NCI-H2107 treated with DMSO at 0.1 percent for 48 hours (cell line): Measurements from ENCODE around the gene LRTM2.
A peak's percentile ranks its signal among the peaks of the same experiment; 100 is the strongest.

ENCODE experiments used
- DNase-seq: peaks from one replicate; lab custom pipeline; 2025; ENCODE audit not compliant: unreplicated experiment; lab: John Stamatoyannopoulos, UW

The LRTM2 gene

DNA sequence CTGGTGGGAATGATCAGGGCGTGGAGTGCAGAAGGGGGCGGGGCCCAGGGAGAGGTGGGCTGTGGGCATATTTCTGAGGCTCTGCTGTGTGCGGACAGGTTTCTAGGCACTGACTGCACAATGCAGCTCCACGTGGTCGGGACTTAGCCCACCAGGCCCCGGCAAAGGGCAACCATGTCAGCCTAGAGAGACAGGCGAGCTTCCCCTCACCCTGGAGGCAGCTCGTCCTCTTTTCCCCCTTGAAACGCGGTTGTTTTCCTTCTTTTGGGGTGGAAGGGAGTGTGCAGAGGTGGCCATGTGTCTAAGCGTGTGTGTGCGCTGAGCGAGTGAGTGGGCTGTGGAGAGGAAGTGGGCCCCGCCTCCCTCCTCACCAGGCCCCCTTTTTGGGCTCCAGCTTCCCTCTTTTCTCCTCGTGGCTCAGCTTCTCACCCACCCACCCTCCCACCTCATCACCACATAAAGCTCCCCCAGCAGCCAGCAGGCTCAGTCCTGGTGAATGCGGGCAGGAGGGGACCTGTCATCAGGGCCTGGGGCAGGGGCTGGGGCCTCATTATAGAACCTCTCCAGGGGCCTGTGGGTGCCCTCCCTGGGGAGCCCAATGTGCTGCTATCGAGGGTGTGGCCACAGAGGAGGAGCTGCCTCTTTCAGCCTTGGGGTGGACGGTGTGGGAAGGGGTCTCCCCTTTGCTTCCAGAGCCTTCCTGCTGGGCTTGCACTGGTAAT is 22.0 kb downstream of the LRTM2 start:
- DNase-seq = no peak

DNA sequence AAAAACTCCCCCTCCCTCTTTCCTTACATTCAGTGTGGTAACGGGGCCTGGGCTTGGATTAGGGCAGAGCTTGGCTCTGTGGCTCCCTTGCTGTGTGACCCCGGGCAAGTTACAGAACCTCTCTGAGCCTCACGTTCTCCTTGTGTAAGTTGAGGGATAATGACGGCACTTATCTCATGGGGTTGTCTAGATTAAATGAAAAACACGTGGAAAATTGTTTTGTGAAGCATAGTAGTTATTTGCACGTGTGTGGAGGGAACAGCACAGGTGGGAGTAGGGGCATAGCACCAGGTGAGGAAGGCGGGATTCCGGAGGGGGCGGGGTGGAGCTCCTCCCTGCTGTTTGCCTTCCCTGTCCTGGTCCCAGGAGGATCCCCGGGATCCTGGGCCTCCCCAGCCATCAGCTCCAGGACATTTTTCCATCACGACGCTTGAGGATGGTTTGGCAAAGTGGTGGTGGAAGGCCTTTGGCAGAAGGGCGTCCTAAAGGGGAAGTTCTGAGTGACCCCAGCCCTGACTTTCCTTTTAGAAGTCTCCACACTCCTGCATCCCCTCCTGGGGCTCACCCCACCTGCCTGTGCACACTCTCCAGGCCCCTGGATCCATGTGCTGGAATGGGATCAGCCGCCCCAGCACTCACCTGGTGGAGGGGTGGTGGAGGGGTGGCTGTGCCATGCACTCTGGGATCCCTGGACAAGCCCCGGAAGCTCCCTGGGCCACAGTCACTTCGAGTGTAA is 22.7 kb downstream of the LRTM2 start:
- no peak for DNase-seq

DNA sequence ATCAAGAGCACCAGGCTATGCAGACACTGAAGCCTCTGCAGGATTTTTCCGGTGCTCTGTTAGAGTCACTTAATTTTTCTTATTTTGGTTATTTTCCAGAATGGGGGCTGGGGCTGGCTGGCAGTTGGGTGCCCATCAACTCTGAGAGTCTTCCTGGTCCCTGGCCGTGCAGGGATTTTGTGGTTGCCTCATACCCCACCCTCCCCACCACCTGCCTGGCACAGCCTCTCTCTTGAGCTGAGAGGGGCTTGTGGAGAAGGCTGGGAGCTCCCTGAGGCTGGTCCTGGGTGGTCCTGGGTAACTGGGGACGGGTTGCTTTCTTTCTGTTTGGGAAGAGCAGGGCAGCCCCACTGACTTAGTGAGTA is 23.3 kb downstream of the LRTM2 start:
- no peak for DNase-seq

DNA sequence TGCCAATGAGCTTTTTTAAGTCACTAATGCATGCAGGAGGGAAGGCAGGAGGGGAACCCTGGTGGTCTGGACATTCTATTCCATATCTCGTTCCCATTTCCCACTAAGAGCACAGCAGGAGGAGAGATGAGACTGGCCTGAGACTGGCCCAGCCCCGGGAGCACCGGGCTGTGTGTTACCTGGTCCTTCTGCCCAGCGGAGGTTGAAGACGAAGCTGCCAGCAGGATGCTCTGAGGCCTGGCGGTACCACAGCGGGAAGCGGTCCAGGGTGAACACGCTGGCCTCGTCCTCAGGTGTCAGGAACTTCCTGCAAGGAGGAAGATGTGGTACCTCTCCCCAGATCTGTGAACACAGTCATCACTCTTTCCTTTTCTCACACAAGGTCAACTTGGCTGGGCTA is 23.9 kb downstream of the LRTM2 start:
- no peak for DNase-seq

GRCh38 chr12:1844661-1845409 is 24.5 kb downstream of the LRTM2 start:
- DNase-seq = no peak

DNA sequence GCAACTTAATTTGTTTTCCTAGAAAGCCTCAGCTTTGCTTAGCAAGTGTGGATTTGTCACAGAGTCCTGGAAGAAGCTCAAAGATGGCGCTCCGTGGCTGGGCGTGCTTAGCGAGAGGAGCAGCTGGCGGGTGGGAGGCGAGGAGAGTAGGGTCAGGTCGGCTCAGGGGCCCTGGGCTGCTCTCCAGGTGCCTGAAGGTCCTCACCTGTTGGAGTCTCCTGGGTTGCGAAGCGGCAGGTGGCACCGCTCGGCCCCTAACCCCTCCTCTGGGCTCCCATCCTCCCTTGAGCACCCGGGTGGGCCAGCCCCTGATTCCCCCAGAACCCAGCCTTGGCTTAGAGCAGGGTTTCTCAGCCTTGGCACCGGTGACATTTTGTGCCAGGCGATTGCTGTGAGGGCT is 25.1 kb downstream of the LRTM2 start:
- DNase-seq = no peak

DNA sequence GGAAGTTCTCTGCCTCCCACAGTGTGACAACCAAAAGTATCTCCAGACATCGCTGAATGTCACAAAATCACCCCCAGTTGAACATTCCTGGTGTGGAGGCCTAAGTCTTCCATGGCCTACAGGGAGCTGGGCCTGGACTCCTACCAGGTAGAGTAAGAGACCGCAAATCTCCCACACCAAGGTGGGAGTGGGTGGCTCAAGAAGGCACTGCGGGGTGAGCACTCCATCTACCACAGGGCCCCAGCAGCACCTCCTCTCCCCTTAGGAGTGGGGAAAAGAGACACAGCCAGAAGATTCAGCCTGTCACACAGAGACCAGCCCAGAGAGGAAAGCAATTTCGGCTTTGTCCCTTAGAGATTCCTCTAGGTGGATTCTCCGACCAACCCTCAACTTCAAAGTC is 25.5 kb downstream of the LRTM2 start:
- no peak for DNase-seq

DNA sequence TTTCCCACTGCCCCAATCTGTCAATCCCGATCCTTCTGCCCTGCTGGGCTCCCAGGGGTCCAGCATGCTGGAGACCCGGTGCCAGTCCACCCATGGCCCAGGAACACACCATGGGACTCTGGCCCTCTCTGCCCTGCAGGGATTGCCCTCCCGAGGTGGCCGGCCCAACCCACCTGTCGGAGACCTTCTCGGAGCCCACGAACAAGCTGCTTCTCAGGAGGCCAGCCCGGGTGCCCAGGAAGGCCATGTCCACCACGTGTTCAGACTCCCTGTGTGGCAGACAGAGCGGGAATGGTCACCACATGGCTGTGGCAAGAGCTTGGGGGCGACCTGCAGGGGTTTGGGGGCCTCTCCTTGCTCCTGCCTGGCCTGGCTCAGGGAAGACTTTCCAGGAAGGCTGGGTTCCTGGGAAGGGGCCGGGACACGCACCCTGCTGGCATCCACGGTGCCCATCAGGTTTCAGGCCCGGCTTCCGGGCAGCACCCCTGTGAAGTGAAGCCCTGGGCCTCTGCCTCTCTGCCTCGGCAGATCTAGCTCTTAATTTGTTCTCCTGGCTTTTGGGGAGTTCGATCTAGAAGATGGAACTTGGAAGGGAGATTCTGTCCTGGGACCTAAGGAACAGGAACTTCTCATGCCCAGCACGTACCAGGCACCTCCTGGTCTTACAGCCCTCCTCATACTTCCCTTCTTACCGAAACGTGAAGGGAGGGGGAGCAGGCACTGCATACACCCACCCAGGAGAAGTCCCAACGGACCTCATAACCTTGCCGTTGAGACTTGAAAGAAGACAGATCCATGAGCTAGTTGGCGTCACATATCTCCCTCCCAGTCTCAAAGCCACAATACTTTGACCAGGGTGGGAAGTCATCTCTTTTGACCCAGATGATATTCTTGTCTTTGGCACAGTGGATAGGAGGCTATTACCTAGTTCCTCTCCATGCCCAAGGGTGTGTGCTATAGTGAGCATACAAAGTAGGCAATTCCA is 26.3 kb downstream of the LRTM2 start:
- DNase-seq = no peak

DNA sequence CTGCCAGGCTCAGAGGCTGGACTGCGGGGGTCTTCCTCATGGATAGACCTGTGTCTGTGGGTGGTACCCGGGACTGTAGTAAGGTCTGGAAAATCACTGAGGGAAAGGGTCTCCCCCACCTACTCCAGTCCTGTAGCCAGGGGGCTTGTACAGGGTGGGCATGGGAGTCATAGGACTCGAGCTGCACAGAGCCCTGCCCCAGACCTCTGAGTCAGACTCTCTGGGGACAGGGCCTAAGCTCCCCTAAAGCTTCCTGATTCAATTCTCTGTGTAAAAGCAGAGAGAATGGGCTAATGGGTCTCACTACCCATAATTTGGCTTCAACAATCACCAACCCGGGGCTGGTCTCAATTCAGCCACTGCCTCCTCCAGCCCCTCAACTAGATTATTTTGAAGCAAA is 27.0 kb downstream of the LRTM2 start:
- DNase-seq = no peak

GRCh38 chr12:1848146-1848545 is 27.8 kb downstream of the LRTM2 start:
- DNase-seq = peak; percentile 17

- DNase-seq = no peak
Observed at GRCh38 chr12:1848745-1849144, 28.4 kb downstream of the LRTM2 start.

DNA sequence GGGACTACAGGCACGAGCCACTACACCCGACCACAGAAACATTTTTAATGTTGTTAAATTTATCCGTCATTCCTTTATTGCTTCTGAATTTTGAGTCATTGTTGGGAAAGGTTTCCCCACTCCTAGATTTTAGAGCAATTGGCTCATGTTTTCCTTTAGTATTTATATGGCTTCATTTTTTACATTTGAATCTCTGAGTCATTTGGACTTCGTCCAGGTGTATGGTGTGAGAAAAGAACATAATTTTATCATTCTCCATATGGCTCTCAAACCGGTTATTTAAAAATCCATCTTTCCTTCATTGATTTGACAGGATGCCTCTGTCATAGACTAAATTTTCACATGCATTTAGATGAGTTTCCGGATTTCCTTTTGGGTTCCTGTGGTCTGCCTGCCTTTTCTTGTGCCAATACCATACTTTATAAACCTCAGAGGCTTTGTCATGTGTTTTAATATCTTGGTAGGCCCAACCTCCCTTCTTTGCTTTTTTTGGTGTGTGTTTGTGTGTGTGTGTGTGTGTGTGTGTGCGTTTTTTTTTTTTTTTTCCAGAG is 30.9 kb downstream of the LRTM2 start:
- DNase-seq = no peak

DNA sequence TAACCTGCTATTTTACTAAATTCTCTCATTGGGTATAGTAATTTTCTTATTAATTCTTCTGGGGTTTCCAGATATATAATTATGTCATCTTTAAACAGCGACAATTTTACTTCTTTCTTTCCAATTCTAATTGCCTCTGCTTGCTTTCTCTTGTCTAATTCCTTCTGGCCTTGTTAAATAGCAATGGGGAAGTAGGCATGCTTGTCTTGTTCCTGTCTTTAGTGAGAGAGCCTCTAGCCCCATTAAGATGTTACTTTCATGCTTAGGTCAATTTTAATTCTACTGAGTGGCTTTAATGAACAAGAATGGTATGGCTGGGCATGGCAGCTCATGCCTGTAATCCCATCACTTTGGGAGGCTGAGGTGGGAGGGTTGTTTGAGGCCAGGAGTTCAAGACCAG is 31.7 kb downstream of the LRTM2 start:
- DNase-seq = no peak

GRCh38 chr12:1853716-1854115 is 33.4 kb downstream of the LRTM2 start:
- no peak for DNase-seq

GRCh38 chr12:1855241-1855640 is 34.9 kb downstream of the LRTM2 start:
- no peak for DNase-seq

DNA sequence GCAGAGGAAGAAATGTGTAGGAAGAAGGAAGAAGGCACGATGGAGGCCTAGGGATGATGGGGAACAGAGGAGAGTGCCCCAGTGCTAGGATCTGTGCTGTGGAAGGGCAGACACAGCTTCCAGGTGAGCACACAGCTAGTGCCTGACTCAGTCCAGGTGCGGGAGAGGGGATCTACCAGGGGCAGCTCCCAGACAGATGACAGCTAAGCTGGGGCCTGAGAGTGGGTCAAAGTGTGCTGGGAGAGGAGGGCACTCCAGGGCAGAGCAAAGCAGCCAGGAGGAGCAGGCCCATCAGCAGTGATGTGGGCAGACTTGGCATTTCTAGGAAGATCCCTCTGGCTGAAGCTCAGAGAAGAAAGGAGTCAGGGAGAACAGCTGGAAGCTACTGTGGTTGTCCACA is 36.7 kb downstream of the LRTM2 start:
- DNase-seq = no peak

DNA sequence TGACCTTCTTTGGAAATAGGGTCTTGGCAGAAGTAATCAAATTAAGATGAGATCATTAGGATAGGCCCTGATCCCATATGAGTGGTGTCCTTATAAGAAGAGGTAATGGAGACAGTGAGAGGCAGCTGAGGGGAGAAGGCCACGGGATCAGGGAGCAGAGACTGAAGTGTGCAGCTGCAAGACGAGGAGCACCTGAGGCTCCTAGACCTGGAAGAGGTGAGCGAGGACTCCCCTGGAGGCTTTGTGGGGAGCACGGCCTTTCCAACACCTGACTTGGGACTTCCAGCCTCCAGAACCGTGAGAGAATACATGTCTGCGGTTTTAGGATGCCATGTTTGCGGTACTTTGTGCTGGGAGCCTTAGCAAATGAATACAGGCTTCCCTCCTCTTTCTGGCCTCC is 37.5 kb downstream of the LRTM2 start:
- DNase-seq = no peak

GRCh38 chr12:1858456-1858855 is 38.1 kb downstream of the LRTM2 start:
- no peak for DNase-seq

DNA sequence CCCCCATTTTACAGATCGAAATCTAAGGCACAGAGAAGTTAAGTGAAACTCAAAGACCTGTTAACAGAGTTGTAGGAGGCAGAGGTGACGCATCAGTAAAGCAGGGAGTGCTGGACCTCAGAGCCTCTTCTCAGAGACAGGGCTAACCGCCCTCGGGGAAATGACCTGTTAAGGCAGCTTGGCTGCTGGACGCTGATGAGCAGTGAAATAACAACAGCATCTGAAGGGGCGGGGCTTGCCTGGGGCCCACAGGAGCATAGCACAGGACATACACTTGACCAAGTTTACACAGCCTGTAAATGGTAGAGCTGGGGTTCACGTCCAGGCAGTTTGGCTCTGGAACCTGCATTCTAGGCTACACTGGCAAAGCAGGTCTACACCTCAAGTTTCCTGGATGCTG is 39.3 kb downstream of the LRTM2 start:
- no peak for DNase-seq

DNA sequence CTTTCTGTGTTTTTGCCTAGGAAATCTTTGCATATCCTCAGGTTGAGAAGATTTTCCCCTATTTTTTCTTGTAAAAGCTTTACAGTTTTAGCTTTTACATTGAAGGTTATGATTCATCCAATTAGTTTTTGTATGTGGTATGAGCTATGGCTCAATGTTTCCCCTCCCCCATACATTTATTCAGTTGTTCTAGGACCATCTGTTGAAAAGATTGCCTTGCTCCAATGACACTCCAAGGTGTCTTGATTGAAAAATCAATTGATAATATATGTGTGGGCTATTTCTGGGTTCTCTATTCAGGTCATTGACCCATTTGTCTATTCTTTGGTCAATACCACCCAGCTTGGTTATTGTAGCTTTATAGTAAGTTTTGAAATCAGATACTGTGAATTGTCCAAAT is 42.6 kb downstream of the LRTM2 start:
- no peak for DNase-seq

DNA sequence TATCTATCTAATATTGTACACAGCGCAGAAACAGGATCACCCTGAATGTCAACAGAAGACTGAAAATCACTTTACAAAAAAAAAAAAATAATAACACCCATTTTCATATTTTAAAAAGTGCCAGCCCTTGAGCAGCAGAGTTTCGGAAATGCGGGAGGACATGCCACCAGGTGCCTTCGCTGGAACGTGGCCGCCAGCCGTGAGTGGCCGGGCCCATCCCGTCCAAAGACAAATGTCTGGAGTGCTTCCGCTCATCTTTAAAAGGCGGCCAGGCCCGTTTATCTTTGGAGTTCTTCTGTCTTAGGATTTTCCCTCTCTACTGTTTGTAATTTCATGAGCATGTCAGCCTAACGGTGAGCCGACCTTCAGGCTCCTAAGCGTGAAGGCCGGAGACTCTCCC is 43.5 kb downstream of the LRTM2 start:
- DNase-seq = no peak
